Adipocyte (in vitro differentiated cells): ENCODE measurements around the gene LOXL4.

Experiments
- DNase-seq: peaks from one replicate; pipeline ENCODE4 v3.0.0-alpha.2; 2015; ENCODE audit warnings: low read depth
- H3K27me3 ChIP-seq: replicated peaks from 2 replicates; pipeline ENCODE4 v1.7.0; 2013; ENCODE audit warnings: mild to moderate bottlenecking, low read length, moderate library complexity; ENCODE audit not compliant: control insufficient read depth, insufficient read depth
- H3K36me3 ChIP-seq: 2 replicates; pipeline ENCODE4 v1.7.0; 2013; ENCODE audit warnings: low read length, mild to moderate bottlenecking, moderate library complexity; ENCODE audit not compliant: control insufficient read depth, insufficient read depth, severe bottlenecking
- H3K4me1 ChIP-seq: 2 replicates; pipeline ENCODE4 v1.7.0; 2013; ENCODE audit warnings: mild to moderate bottlenecking, low read length, moderate library complexity; ENCODE audit not compliant: control insufficient read depth, insufficient read depth
- H3K4me3 ChIP-seq: 2 replicates; pipeline ENCODE4 v1.7.0; 2013; ENCODE audit warnings: mild to moderate bottlenecking, low read length, moderate library complexity
- H3K9ac ChIP-seq: 2 replicates; pipeline ENCODE4 v1.7.0; 2013; ENCODE audit warnings: mild to moderate bottlenecking, low read length, moderate library complexity
- H3K9me3 ChIP-seq: 2 replicates; pipeline ENCODE4 v1.7.0; 2013; ENCODE audit warnings: mild to moderate bottlenecking, low read length, moderate library complexity; ENCODE audit not compliant: control insufficient read depth

The LOXL4 gene

GRCh38 chr10:98293550-98294269 is 25.7 kb upstream of the LOXL4 start:
- H3K27me3 ChIP-seq, result peaks cover 26% of the 10 kb centered on the region
- H3K9ac ChIP-seq, result no peak overlapping the region
- peak; percentile 35 for DNase-seq

GRCh38 chr10:98292971-98293370 is 25.0 kb upstream of the LOXL4 start:
- no peak for DNase-seq
- Histone ChIP-seq H3K4me1 (peaks cover 9% of the 10 kb centered on the region), H3K4me3 (no peak overlapping the region), H3K9ac (no peak overlapping the region), H3K36me3 (no peaks in the 10 kb centered on the region), H3K9me3 (no peaks in the 10 kb centered on the region), H3K27me3 (peaks cover 24% of the 10 kb centered on the region)

More at GRCh38 chr10:98293550-98294269, 25.7 kb upstream of the LOXL4 start:
- peaks cover 9% of the 10 kb centered on the region for H3K4me1 ChIP-seq
- no peaks in the 10 kb centered on the region for H3K36me3 ChIP-seq
- no peaks in the 10 kb centered on the region for H3K9me3 ChIP-seq
- no peak overlapping the region for H3K4me3 ChIP-seq

GRCh38 chr10:98289802-98290209 is 21.8 kb upstream of the LOXL4 start:
- Histone ChIP-seq H3K9ac (no peak overlapping the region), H3K4me1 (no peaks in the 10 kb centered on the region), H3K27me3 (peaks cover 21% of the 10 kb centered on the region), H3K36me3 (no peaks in the 10 kb centered on the region), H3K9me3 (no peaks in the 10 kb centered on the region), H3K4me3 (no peak overlapping the region)
- no peak for DNase-seq

GRCh38 chr10:98287321-98287720 is 19.3 kb upstream of the LOXL4 start:
- Histone ChIP-seq H3K4me1 (no peaks in the 10 kb centered on the region), H3K27me3 (peaks cover 22% of the 10 kb centered on the region), H3K36me3 (no peaks in the 10 kb centered on the region), H3K4me3 (no peak overlapping the region), H3K9ac (no peak overlapping the region), H3K9me3 (no peaks in the 10 kb centered on the region)
- no peak for DNase-seq

GRCh38 chr10:98286419-98286818 is 18.4 kb upstream of the LOXL4 start:
- Histone ChIP-seq H3K4me3 (no peak overlapping the region), H3K9me3 (peaks cover 7% of the 10 kb centered on the region), H3K36me3 (no peaks in the 10 kb centered on the region), H3K4me1 (no peaks in the 10 kb centered on the region), H3K27me3 (peaks cover 18% of the 10 kb centered on the region), H3K9ac (no peak overlapping the region)
- no peak for DNase-seq

GRCh38 chr10:98285416-98285815 is 17.4 kb upstream of the LOXL4 start:
- H3K9me3 ChIP-seq, result peaks cover 16% of the 10 kb centered on the region
- H3K4me3 ChIP-seq, result no peak overlapping the region
- DNase-seq, result no peak
- peaks cover 18% of the 10 kb centered on the region for H3K27me3 ChIP-seq
- no peak overlapping the region for H3K9ac ChIP-seq
- H3K4me1 ChIP-seq, result no peaks in the 10 kb centered on the region
- no peaks in the 10 kb centered on the region for H3K36me3 ChIP-seq

- DNase-seq, result no peak
- Histone ChIP-seq H3K9me3 (peaks cover 17% of the 10 kb centered on the region), H3K36me3 (no peaks in the 10 kb centered on the region), H3K4me3 (no peak overlapping the region), H3K4me1 (no peaks in the 10 kb centered on the region), H3K9ac (no peak overlapping the region), H3K27me3 (peaks cover 14% of the 10 kb centered on the region)
These were observed 8.3 kb upstream of the LOXL4 start for GRCh38 chr10:98276311-98276710.

GRCh38 chr10:98274562-98274961 is 6.6 kb upstream of the LOXL4 start:
- no peak overlapping the region for H3K4me3 ChIP-seq
- DNase-seq, result no peak
- no peaks in the 10 kb centered on the region for H3K36me3 ChIP-seq
- H3K9ac ChIP-seq, result no peak overlapping the region
- peaks cover 3% of the 10 kb centered on the region for H3K9me3 ChIP-seq
- peaks cover 14% of the 10 kb centered on the region for H3K27me3 ChIP-seq
- peaks cover 9% of the 10 kb centered on the region for H3K4me1 ChIP-seq

GRCh38 chr10:98273057-98273850 is 5.3 kb upstream of the LOXL4 start:
- DNase-seq, result no peak
- Histone ChIP-seq H3K36me3 (no peaks in the 10 kb centered on the region), H3K4me3 (no peak overlapping the region), H3K27me3 (peaks cover 12% of the 10 kb centered on the region), H3K9ac (no peak overlapping the region), H3K4me1 (peaks cover 17% of the 10 kb centered on the region), H3K9me3 (peaks cover 3% of the 10 kb centered on the region)

GRCh38 chr10:98272656-98273055 is 4.7 kb upstream of the LOXL4 start:
- Histone ChIP-seq H3K36me3 (no peaks in the 10 kb centered on the region), H3K27me3 (peaks cover 10% of the 10 kb centered on the region), H3K9ac (no peak overlapping the region), H3K4me1 (peaks cover 19% of the 10 kb centered on the region), H3K4me3 (no peak overlapping the region), H3K9me3 (peaks cover 3% of the 10 kb centered on the region)
- no peak for DNase-seq

- H3K4me1 ChIP-seq, result peaks cover 23% of the 10 kb centered on the region
- no peaks in the 10 kb centered on the region for H3K36me3 ChIP-seq
- no peak overlapping the region for H3K9ac ChIP-seq
- H3K9me3 ChIP-seq, result peaks cover 3% of the 10 kb centered on the region
- no peak overlapping the region for H3K4me3 ChIP-seq
- peaks cover 10% of the 10 kb centered on the region for H3K27me3 ChIP-seq
- DNase-seq, result no peak
These were observed 4.3 kb upstream of the LOXL4 start for GRCh38 chr10:98272245-98272644.
